Lower leg skin (tissue), 3 donors: ENCODE measurements around the gene TNFSF11.

ENCODE experiments used
- CTCF ChIP-seq, 3 donors: fragments of 450-650 bp; IDR thresholded peaks; one replicate each; pipeline ENCODE4 v1.5.1; 2016; ENCODE audit warnings: antibody characterized with exemption in 3 of 3, mild to moderate bottlenecking in 3 of 3, moderate library complexity in 2 of 3
- POLR2A ChIP-seq, 2 donors: fragments of 450-650 bp; IDR thresholded peaks; one replicate each; pipeline ENCODE4 v1.6.1; 2016 to 2017; ENCODE audit warnings: antibody characterized with exemption in 2 of 2, mild to moderate bottlenecking in 1 of 2, moderate library complexity in 1 of 2

DNA sequence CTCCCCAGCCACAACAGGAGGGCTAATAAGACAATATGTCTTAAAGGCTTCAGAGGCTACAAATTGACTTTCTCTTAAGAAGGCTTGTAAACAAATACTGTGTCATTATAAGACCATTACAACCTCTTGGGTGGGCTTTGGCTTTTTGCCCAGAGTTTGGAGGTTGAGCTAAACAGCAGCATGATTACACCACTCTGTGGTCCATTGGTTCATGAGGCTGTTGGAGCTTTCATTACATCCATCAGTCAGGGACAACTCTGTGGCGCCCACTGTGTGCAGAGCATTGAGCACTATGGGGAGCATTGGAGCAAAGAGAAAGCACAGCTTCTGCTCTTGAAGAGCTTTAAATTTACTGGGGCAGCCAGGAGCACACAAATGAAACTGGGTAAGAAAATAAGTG, 75.9 kb downstream of the TNFSF11 start:
- TF ChIP-seq CTCF (IDR thresholded peaks at IDR 0.05) (no peak), POLR2A (IDR thresholded peaks at IDR 0.05) (no peak)
